AG10803 (cell line): ENCODE data around the gene PHLDA2.

Experiments
- DNase-seq: peaks from one replicate; pipeline ENCODE4 v3.0.0; 2010; ENCODE audit warnings: low read depth
- H3K4me3 ChIP-seq: 2 replicates; pipeline ENCODE4 v1.5.1; 2011; ENCODE audit warnings: mild to moderate bottlenecking, low read length, control low read depth
- TF ChIP-seq, protein P1 (sequence below): conservative IDR thresholded peaks from 2 replicates; pipeline ENCODE4 v1.5.1; 2011; ENCODE audit warnings: mild to moderate bottlenecking, low read length, control low read depth, inconsistent platforms

PHLDA2 gene

DNA sequence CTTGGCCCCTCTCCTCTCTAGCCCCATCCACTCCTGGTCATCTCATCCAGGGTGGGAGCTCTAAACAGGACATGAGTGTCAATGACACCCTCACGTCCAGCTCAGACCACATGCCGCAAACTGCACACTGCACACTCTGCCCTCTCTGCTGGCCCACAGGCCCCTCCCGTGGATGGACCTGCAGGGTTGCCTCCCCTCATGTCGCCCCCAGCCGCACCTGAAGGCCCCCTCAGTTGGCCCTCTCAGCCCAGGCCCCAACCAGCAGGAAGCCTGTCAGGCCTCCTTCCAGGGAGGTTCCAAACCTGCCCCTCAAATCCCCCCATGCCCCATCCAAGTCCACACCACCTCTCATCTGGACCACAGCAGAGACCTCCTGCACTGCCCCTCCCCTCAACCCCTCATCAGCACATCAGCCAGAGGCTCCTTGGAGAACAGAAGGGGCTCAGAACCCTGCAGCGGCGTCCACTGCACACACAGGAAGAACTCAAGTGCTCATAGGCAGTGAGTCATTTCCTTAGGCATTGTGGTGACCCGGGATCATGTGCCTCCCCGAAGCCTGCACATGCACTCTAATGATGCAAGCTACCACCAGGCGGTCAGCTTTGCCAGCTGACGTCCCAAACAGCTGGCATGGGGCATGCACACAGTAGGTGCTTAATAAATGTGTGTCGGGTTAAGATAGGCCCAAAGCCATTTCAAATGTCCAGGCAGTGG is 30.7 kb downstream of the PHLDA2 start:
- TF ChIP-seq, protein P1, sequence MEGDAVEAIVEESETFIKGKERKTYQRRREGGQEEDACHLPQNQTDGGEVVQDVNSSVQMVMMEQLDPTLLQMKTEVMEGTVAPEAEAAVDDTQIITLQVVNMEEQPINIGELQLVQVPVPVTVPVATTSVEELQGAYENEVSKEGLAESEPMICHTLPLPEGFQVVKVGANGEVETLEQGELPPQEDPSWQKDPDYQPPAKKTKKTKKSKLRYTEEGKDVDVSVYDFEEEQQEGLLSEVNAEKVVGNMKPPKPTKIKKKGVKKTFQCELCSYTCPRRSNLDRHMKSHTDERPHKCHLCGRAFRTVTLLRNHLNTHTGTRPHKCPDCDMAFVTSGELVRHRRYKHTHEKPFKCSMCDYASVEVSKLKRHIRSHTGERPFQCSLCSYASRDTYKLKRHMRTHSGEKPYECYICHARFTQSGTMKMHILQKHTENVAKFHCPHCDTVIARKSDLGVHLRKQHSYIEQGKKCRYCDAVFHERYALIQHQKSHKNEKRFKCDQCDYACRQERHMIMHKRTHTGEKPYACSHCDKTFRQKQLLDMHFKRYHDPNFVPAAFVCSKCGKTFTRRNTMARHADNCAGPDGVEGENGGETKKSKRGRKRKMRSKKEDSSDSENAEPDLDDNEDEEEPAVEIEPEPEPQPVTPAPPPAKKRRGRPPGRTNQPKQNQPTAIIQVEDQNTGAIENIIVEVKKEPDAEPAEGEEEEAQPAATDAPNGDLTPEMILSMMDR, result no peak
- H3K4me3 ChIP-seq, result no peak overlapping the region
- DNase-seq, result peak; percentile 86

DNA sequence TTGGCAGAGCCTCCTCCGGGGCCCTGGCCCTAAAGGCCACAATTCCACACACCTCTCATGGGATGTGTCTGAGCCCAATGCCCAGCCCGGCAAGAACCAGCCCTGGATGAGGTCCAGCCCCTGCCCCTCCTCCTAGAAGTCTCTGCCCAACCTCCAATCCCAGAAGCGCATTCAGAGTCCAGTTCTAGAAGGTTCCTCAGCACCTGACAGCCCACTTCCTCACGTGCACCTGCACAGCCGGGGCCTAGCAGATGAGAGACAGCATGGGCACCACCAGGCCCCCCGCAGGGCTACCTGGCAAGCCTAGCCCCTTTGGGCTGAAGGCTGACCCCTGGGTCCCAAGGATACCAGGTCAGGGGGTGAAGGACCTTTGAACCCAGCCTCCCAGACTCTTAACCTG is 32.2 kb downstream of the PHLDA2 start:
- H3K4me3 ChIP-seq, result no peak overlapping the region
- DNase-seq, result no peak
- TF ChIP-seq, protein P1, result no peak

DNA sequence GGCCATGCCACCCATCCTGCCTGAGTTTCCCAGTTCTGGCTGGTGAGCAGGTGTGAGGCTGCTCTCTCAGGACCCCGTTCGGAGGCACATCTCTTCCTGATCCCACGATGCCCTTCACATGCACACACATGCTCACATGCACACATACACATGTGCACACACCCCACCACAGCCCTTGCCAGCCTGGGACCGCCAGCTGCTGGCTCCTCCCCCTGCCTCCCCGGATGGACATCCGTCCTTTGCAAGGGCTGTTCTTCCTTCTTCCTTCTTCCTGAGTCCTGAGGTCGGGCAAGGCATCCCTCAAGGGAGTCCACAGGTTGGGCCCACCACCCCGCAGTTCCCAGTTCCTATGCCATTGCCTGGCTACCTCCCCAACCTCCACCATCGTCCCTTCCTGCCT is 33.2 kb downstream of the PHLDA2 start:
- H3K4me3 ChIP-seq, result no peak overlapping the region
- TF ChIP-seq, protein P1, result no peak
- DNase-seq, result no peak

DNA sequence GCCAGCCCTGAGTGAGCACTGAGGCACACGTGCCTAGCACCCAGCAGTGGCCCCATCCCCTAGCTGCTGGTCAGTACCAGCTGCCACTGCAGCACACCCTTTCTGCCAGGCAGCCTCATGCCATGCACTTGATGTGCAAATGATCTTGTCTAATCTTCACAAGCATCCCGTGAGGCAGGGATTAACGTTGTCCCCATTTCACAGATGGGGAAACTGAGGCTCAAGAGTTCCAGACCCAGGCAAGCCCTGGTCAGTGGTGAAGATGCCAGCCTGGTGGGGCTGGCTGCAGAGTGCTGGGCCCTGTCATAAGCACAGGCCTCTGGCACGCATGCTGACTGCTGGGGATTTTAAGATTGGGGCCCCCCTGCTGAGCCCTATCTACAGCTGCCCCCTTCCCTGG is 35.3 kb downstream of the PHLDA2 start:
- TF ChIP-seq, protein P1, result no peak
- DNase-seq, result no peak
- no peak overlapping the region for H3K4me3 ChIP-seq

DNA sequence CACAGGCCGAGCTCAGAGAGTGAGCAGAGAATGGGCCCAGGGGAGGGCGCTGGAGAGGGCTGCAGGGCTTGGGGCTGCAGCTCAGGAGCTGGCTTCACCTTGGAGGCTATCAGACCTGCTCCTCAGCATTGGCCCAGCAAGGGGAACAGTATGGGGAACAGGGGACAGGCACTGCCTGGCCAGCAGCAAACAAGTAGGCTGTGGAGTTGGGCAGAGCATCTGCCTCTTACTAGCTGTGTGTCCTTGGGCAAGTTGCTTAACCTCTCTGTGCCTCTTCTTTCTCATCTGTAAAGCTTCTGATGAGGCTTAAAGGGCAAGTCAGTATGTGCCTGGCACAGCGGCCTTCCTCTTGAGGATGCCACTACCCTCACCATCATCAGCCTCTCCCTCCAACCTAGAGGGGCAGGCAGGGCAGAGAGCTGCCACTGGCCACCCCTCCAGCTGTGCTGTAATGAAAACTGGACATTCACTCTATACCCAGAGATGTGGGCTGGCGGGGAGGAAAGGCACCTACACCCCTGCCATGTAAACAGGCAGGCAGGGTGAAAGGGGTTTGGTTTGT is 36.2 kb downstream of the PHLDA2 start:
- TF ChIP-seq, protein P1, result peak; percentile 15; the same call in 1 of the 2 replicates
- no peak for DNase-seq
- H3K4me3 ChIP-seq, result peak overlapping the region; percentile 58

DNA sequence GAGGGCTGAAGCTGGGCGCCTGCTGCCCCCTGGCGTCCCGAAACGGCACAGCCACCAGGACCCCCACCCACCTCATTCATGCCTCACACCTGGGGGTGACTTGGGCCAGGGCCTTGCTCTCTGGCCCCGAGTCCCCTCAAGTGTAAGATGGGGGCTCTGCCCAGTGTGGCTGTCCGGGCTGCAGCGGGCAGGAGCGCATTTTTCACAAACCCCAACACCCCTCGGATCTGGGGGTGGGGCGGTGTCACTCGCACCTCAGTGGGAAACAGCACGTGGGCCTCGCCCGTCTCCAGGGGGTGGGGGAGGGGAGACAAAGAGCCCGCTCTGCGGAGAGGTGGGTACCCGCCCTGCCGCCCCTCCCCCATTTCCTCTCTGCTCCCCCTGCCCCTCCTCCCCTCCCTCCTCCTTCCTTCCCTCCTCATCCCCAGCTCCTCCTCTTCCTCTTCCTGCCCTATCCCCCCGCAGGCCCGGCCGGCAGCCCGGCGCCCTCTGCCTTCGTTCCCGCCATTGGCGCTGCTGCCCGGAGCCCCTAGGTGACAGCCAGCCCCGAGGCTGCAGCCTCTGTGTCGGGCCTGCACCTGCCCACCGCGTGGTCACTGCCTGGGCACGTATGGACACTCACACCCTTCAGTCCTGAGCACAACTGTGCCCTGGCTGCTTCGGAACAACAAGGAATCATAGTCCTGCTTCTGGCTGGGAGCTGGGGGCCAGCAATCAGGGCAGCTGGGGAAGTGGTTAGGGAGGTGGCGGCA is 36.8 kb downstream of the PHLDA2 start:
- peak; percentile 40 for DNase-seq
- TF ChIP-seq, protein P1, result peak; percentile 73
- H3K4me3 ChIP-seq, result peak overlapping the region; percentile 58
